H9 (cell line): ENCODE measurements around the gene ADAM33. TPM values are rescaled to one million over a fixed set of nuclear protein-coding genes. Genes with fewer than 3 reads are reported as not detected.

ENCODE experiments used
- DNase-seq: peaks from one replicate; pipeline ENCODE4 v3.0.0-alpha.2; 2017
- H2AFZ ChIP-seq: one replicate; pipeline ENCODE4 v1.6.1; 2013; ENCODE audit warnings: mild to moderate bottlenecking, low read length, control low read depth, moderate library complexity
- H2AK5ac ChIP-seq: 2 replicates; pipeline ENCODE4 v1.6.1; 2013; ENCODE audit warnings: low read length, control low read depth, mixed read lengths; ENCODE audit not compliant: insufficient read length
- H2BK120ac ChIP-seq: one replicate; pipeline ENCODE4 v1.6.1; 2013; ENCODE audit warnings: low read depth, mild to moderate bottlenecking, low read length, control low read depth, inconsistent platforms; ENCODE audit not compliant: poor library complexity, severe bottlenecking
- H2BK12ac ChIP-seq: 2 replicates; pipeline ENCODE4 v1.6.1; 2013; ENCODE audit warnings: low read length, control low read depth, mixed read lengths, low read depth; ENCODE audit not compliant: insufficient read length
- H2BK15ac ChIP-seq: 2 replicates; pipeline ENCODE4 v1.6.1; 2013; ENCODE audit warnings: low read depth, low read length, control low read depth
- H2BK20ac ChIP-seq: one replicate; pipeline ENCODE4 v1.6.1; 2013; ENCODE audit warnings: low read depth, mild to moderate bottlenecking, low read length, control low read depth, inconsistent platforms; ENCODE audit not compliant: poor library complexity, severe bottlenecking
- H2BK5ac ChIP-seq: 2 replicates; pipeline ENCODE4 v1.6.1; 2013; ENCODE audit warnings: low read length, control low read depth, mixed read lengths; ENCODE audit not compliant: insufficient read length
- H3K14ac ChIP-seq: 2 replicates; pipeline ENCODE4 v1.6.1; 2013; ENCODE audit warnings: low read length, control low read depth; ENCODE audit not compliant: insufficient read depth
- H3K18ac ChIP-seq: 2 replicates; pipeline ENCODE4 v1.6.1; 2013; ENCODE audit warnings: low read depth, mild to moderate bottlenecking, mixed read lengths, low read length, control low read depth; ENCODE audit not compliant: insufficient read length
- H3K23ac ChIP-seq: 2 replicates; pipeline ENCODE4 v1.6.1; 2013; ENCODE audit warnings: low read length, control low read depth, mixed read lengths, low read depth; ENCODE audit not compliant: insufficient read length
- H3K23me2 ChIP-seq: 2 replicates; pipeline ENCODE4 v1.6.1; 2013; ENCODE audit warnings: low read depth, mild to moderate bottlenecking, mixed read lengths, low read length, control low read depth; ENCODE audit not compliant: insufficient read length, poor library complexity, severe bottlenecking
- H3K27ac ChIP-seq: 2 replicates; pipeline ENCODE4 v1.5.1; 2013; ENCODE audit warnings: low read length, control low read depth, mixed read lengths, low read depth; ENCODE audit not compliant: insufficient read length
- H3K27me3 ChIP-seq: 2 replicates; pipeline ENCODE4 v1.6.1; 2013; ENCODE audit warnings: low read length, control low read depth, inconsistent platforms; ENCODE audit not compliant: insufficient read depth
- H3K4ac ChIP-seq: 2 replicates; pipeline ENCODE4 v1.6.1; 2013; ENCODE audit warnings: low read depth, mild to moderate bottlenecking, control low read depth, inconsistent platforms, low read length, moderate library complexity
- H3K4me1 ChIP-seq: 2 replicates; pipeline ENCODE4 v1.6.1; 2013; ENCODE audit warnings: low read length, control low read depth, inconsistent platforms; ENCODE audit not compliant: insufficient read depth
- H3K4me2 ChIP-seq: 2 replicates; pipeline ENCODE4 v1.6.1; 2013; ENCODE audit warnings: low read length, control low read depth, mixed read lengths; ENCODE audit not compliant: insufficient read length, insufficient read depth
- H3K56ac ChIP-seq: 2 replicates; pipeline ENCODE4 v1.6.1; 2013; ENCODE audit warnings: low read depth, mild to moderate bottlenecking, mixed read lengths, low read length, control low read depth; ENCODE audit not compliant: insufficient read length
- H3K79me1 ChIP-seq: 2 replicates; pipeline ENCODE4 v1.6.1; 2013; ENCODE audit warnings: low read depth, mild to moderate bottlenecking, moderate library complexity, low read length, control low read depth, inconsistent platforms; ENCODE audit not compliant: insufficient read depth, poor library complexity, severe bottlenecking
- H3K79me2 ChIP-seq: 2 replicates; pipeline ENCODE4 v1.6.1; 2013; ENCODE audit warnings: low read length, control low read depth, inconsistent platforms; ENCODE audit not compliant: insufficient read depth
- H3K9ac ChIP-seq: 2 replicates; pipeline ENCODE4 v1.6.1; 2013; ENCODE audit warnings: low read length, control low read depth, mixed read lengths; ENCODE audit not compliant: insufficient read length; ENCODE audit errors: extremely low read depth
- H3K9me3 ChIP-seq: one replicate; pipeline ENCODE4 v1.6.1; 2013; ENCODE audit warnings: low read depth, low read length, inconsistent platforms; ENCODE audit not compliant: control insufficient read depth
- H3T11ph ChIP-seq: one replicate; pipeline ENCODE4 v1.6.1; 2013; ENCODE audit warnings: mild to moderate bottlenecking, low read length, control low read depth, inconsistent platforms
- H4K20me1 ChIP-seq: one replicate; pipeline ENCODE4 v1.6.1; 2013; ENCODE audit not compliant: control insufficient read depth, insufficient read length, insufficient read depth
- H4K5ac ChIP-seq: 2 replicates; pipeline ENCODE4 v1.6.1; 2013; ENCODE audit warnings: low read depth, mild to moderate bottlenecking, mixed read lengths, low read length, control low read depth; ENCODE audit not compliant: insufficient read length
- H4K8ac ChIP-seq: replicated peaks from 2 replicates; pipeline ENCODE4 v1.6.1; 2013; ENCODE audit warnings: low read length, control low read depth, mixed read lengths, low read depth; ENCODE audit not compliant: insufficient read length
- H4K91ac ChIP-seq: 2 replicates; pipeline ENCODE4 v1.6.1; 2013; ENCODE audit warnings: low read depth, mild to moderate bottlenecking, moderate library complexity, mixed read lengths, low read length, control low read depth; ENCODE audit not compliant: insufficient read length
- H3K27ac Mint-ChIP-seq, 3 experiments: 2 replicates in 2 of 3; 3 replicates in 1 of 3; pipeline ENCODE4 v1.8.0; 2020 to 2021; ENCODE audit warnings: mixed read lengths in 3 of 3, mild to moderate bottlenecking in 1 of 3, moderate library complexity in 1 of 3
- H3K27me3 Mint-ChIP-seq: 2 replicates; pipeline ENCODE4 v1.8.0; 2021; ENCODE audit warnings: low read depth, mild to moderate bottlenecking, moderate library complexity, mixed read lengths
- H3K36me3 Mint-ChIP-seq, 3 experiments: 2 replicates in 2 of 3; 3 replicates in 1 of 3; pipeline ENCODE4 v1.8.0; 2020 to 2021; ENCODE audit warnings: low read depth in 3 of 3, mixed read lengths in 3 of 3; ENCODE audit not compliant: insufficient read depth in 1 of 3
- H3K4me1 Mint-ChIP-seq, 2 experiments: 2 replicates each; pipeline ENCODE4 v1.8.0; 2020; ENCODE audit warnings: mixed read lengths in 2 of 2
- H3K4me3 Mint-ChIP-seq, 2 experiments: 2 replicates in 1 of 2; 3 replicates in 1 of 2; pipeline ENCODE4 v1.8.0; 2020 to 2021; ENCODE audit warnings: mild to moderate bottlenecking in 2 of 2, mixed read lengths in 2 of 2, moderate library complexity in 1 of 2
- H3K9me3 Mint-ChIP-seq, 2 experiments: 2 replicates in 1 of 2; 3 replicates in 1 of 2; pipeline ENCODE4 v1.8.0; 2020; ENCODE audit warnings: mild to moderate bottlenecking in 2 of 2, mixed read lengths in 2 of 2, moderate library complexity in 1 of 2
- total RNA-seq: library from RNA; stranded (reverse); gene quantifications from 2 replicates; pipeline ENCODE4 v1.2.1, GENCODE V29; 2021
- TF ChIP-seq, protein P1 (sequence below): fragments of 200-600 bp; sonication (generic); conservative IDR thresholded peaks from 3 replicates; pipeline ENCODE4 v1.8.0; 2021; ENCODE audit warnings: antibody characterized with exemption, mild to moderate bottlenecking

The ADAM33 gene
- total RNA-seq, 1 experiment from 2014 or later, result 4.0 TPM

DNA sequence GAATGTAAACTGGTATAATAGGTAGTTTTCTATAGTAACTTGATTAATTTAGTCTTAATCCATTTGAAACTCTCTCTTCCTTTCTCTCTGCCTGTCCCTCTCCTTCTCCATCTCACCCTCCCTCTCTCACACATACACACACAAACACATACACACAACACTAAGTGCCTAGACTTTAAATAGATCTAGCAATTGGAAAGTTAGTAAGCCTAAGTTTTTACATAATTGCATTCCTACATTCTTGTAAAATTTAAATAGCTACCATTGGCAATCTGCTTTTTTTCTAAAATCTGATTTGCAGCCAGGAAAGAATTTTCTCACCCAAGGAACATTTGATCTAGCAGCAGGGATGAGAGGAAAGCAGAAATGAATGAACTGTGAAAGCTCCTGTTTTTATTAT, 34.3 kb downstream of the ADAM33 start:
- H3K36me3 Mint-ChIP-seq, result peaks cover 0 to 10% (median 0%) of the 10 kb centered on the region in 3 experiments; a peak in 4 of 7 replicates
- no peak for DNase-seq
- H3K79me1 ChIP-seq, result no peaks in the 10 kb centered on the region
- no peak overlapping the region for H3K27ac Mint-ChIP-seq
- H4K8ac ChIP-seq, result no peak overlapping the region
- H2BK20ac ChIP-seq, result no peak overlapping the region
- no peaks in the 10 kb centered on the region for H3K4me1 ChIP-seq
- peaks cover 1 to 2% of the 10 kb centered on the region in 2 experiments; a peak in 2 of 4 replicates for H3K4me1 Mint-ChIP-seq
- no peak overlapping the region for H2AK5ac ChIP-seq
- no peak overlapping the region for H2BK5ac ChIP-seq
- H3K4me2 ChIP-seq, result no peak overlapping the region
- no peak overlapping the region for H4K5ac ChIP-seq
- no peak overlapping the region for H3K23ac ChIP-seq
- H3K79me2 ChIP-seq, result no peaks in the 10 kb centered on the region
- H3K27me3 ChIP-seq, result no peaks in the 10 kb centered on the region
- no peaks in the 10 kb centered on the region for H4K20me1 ChIP-seq
- no peak overlapping the region for H3K14ac ChIP-seq
- no peak overlapping the region for H3T11ph ChIP-seq
- H3K18ac ChIP-seq, result no peak overlapping the region
- no peak overlapping the region for H4K91ac ChIP-seq
- no peaks in the 10 kb centered on the region for H3K9me3 Mint-ChIP-seq
- no peak overlapping the region for H3K4ac ChIP-seq
- H2BK12ac ChIP-seq, result no peak overlapping the region
- no peak overlapping the region for H3K9ac ChIP-seq
- H3K9me3 ChIP-seq, result no peaks in the 10 kb centered on the region
- H2AFZ ChIP-seq, result no peak overlapping the region
- no peak overlapping the region for H3K56ac ChIP-seq
- H3K23me2 ChIP-seq, result no peaks in the 10 kb centered on the region
- H3K27me3 Mint-ChIP-seq, result no peaks in the 10 kb centered on the region
- TF ChIP-seq, protein P1, sequence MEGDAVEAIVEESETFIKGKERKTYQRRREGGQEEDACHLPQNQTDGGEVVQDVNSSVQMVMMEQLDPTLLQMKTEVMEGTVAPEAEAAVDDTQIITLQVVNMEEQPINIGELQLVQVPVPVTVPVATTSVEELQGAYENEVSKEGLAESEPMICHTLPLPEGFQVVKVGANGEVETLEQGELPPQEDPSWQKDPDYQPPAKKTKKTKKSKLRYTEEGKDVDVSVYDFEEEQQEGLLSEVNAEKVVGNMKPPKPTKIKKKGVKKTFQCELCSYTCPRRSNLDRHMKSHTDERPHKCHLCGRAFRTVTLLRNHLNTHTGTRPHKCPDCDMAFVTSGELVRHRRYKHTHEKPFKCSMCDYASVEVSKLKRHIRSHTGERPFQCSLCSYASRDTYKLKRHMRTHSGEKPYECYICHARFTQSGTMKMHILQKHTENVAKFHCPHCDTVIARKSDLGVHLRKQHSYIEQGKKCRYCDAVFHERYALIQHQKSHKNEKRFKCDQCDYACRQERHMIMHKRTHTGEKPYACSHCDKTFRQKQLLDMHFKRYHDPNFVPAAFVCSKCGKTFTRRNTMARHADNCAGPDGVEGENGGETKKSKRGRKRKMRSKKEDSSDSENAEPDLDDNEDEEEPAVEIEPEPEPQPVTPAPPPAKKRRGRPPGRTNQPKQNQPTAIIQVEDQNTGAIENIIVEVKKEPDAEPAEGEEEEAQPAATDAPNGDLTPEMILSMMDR, result no peak
- no peak overlapping the region for H2BK120ac ChIP-seq
- no peak overlapping the region for H3K27ac ChIP-seq
- H2BK15ac ChIP-seq, result no peak overlapping the region
- H3K4me3 Mint-ChIP-seq, result no peak overlapping the region
